ENCODE results near the gene NPC2. TPM values are rescaled to one million over a fixed set of nuclear protein-coding genes. Genes with fewer than 3 reads are reported as not detected.
"Not testable (repeated sequence)": the region's sequence is repeated elsewhere in the genome, so short reads cannot be mapped to it uniquely, and the experiment has no call there.

The NPC2 gene
- polyA plus RNA-seq (2013, experiment 1 of 2): 119 TPM
- 163 TPM for polyA plus RNA-seq (2013, experiment 2 of 2)

DNA sequence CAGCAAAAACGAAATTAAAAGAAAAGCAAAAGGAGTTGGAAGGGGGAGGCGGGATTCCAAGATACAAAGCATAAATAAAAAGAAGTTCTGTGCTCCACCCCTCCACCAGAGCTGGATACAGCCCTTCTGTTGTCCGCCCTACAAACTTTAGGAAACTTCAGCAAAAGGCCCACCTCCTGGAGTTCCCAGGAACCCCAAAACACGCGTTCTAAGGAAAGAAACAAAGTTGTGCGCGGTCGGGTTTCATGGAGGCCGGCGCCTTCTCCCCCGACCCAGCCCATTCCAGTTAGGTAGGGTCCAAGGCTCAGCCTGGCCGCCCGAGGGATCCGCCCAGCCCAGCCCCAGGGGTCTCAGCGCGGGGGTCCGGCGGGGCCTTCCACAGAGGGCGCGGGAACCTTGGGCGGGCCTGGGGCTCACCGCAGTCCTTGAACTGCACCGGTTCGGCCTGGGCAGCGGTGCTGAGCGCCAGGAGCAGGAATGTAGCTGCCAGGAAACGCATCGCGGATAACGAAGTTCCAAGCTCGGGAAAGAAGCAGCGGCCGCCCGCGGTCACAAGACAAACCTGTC is at the start of gene NPC2:
TSS of gene NPC2 (minus strand) at position 530 of the 567 bp plus-strand sequence. CDS start at position 499, 31 bp downstream.
- peak within 1 kb of the TSS; percentile 90 for H3K27ac ChIP-seq (ENCODE audit: low read depth, low read length)
- H3K9me3 ChIP-seq (ENCODE audit: insufficient read depth, low read depth, low read length): no peaks in the 10 kb centered on the region
- H3K36me3 ChIP-seq (ENCODE audit: insufficient read depth, low read length): peaks cover 19% of the 10 kb centered on the region
- peaks cover 19% of the 10 kb centered on the region for H3K4me1 ChIP-seq (ENCODE audit: insufficient read depth, low read length)
- WGBS: under 1% methylated on average over 35 of the region's 35 CpGs
- peak within 1 kb of the TSS; percentile 100 for H3K4me3 ChIP-seq (ENCODE audit: low read length)
- H3K27me3 ChIP-seq (ENCODE audit: insufficient read depth, low read length): no peaks in the 10 kb centered on the region
- H3K9ac ChIP-seq (ENCODE audit: low read depth, low read length): peak within 1 kb of the TSS; percentile 94

DNA sequence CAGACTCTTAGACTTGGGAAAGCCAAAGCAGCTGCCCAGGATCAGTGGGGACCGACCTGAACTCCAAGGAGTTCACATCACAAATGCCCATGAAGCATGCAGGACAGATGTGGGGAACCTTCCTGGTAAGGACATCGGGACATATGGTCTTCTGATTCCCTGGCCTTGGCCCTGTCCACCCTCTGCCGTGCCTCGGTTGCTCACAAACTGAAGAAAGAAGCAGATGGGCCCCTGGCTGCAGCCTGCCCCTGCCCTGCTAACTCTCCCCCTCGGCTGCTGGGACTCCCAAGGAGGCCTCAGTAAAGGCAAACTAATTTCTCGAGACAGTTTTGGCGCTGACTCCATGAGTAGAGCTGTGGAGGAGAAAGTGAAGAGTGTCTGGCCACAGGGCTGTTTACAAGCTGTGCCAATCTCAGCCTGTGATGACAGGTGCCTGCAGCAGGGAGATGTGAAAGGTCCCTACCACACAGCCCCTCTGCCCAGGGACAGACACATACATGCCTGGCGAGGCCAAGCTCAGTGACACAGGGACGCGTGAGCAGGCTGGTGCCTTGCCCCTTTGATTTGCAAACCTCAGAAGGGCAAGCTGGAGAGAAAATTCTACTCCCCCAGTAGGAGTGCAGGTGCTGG is 49.1 kb upstream of the NPC2 start:
- WGBS: 85% methylated on average over 10 of the region's 10 CpGs
- Histone ChIP-seq H3K27me3 (ENCODE audit: insufficient read depth, low read length) (no peaks in the 10 kb centered on the region), H3K27ac (ENCODE audit: low read depth, low read length) (no peak overlapping the region), H3K4me1 (ENCODE audit: insufficient read depth, low read length) (no peaks in the 10 kb centered on the region), H3K4me3 (ENCODE audit: low read length) (no peak overlapping the region), H3K9me3 (ENCODE audit: insufficient read depth, low read depth, low read length) (no peaks in the 10 kb centered on the region), H3K36me3 (ENCODE audit: insufficient read depth, low read length) (no peaks in the 10 kb centered on the region), H3K9ac (ENCODE audit: low read depth, low read length) (no peak overlapping the region)

DNA sequence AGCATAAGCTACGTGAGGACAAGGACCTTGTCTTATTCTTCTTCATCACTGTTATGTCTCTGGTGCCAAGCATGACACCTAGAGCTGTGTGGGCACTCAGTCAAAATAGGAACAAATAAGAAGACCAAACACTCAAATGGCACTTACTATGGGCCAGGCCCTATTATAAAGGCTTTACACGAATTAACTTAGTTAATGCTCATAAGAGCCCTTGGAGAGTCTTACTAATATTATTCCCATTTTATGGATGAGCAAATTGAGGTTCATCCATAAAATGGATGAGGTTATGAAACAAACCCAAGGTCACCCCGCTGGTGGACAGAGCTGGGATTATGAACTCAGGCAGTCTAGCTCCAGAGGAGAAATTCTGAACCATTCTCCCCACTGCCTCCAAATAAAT is 48.1 kb upstream of the NPC2 start:
- no peaks in the 10 kb centered on the region for H3K4me1 ChIP-seq (ENCODE audit: insufficient read depth, low read length)
- no peaks in the 10 kb centered on the region for H3K9me3 ChIP-seq (ENCODE audit: insufficient read depth, low read depth, low read length)
- 87% methylated on average over 3 of the region's 3 CpGs for WGBS
- no peaks in the 10 kb centered on the region for H3K27me3 ChIP-seq (ENCODE audit: insufficient read depth, low read length)
- no peak overlapping the region for H3K4me3 ChIP-seq (ENCODE audit: low read length)
- no peak overlapping the region for H3K9ac ChIP-seq (ENCODE audit: low read depth, low read length)
- H3K36me3 ChIP-seq (ENCODE audit: insufficient read depth, low read length): no peaks in the 10 kb centered on the region
- no peak overlapping the region for H3K27ac ChIP-seq (ENCODE audit: low read depth, low read length)

DNA sequence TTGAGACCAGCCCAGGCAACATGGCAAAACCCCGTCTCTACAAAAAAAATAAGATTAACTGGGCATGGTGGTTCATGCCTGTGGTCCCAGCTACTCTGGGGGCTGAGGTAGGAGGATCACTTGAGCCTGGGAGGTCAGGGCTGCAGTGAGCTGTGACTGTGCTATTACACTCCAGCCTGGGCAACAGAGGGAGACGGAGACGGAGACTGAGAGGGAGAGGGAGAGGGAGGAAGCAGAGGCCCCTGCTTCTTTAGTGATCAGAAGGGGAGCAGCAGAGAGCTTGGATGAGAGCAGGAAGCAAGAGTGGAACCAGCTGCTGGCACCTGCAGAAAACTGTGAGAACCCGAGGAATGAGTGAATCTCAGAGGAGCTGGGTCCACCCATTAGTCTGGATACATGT is 46.4 kb upstream of the NPC2 start:
- WGBS: 74% methylated on average over 4 of the region's 4 CpGs
- no peaks in the 10 kb centered on the region for H3K27me3 ChIP-seq (ENCODE audit: insufficient read depth, low read length)
- no peak overlapping the region for H3K9ac ChIP-seq (ENCODE audit: low read depth, low read length)
- no peak overlapping the region for H3K4me3 ChIP-seq (ENCODE audit: low read length)
- no peaks in the 10 kb centered on the region for H3K36me3 ChIP-seq (ENCODE audit: insufficient read depth, low read length)
- no peak overlapping the region for H3K27ac ChIP-seq (ENCODE audit: low read depth, low read length)
- no peaks in the 10 kb centered on the region for H3K4me1 ChIP-seq (ENCODE audit: insufficient read depth, low read length)
- H3K9me3 ChIP-seq (ENCODE audit: insufficient read depth, low read depth, low read length): no peaks in the 10 kb centered on the region

DNA sequence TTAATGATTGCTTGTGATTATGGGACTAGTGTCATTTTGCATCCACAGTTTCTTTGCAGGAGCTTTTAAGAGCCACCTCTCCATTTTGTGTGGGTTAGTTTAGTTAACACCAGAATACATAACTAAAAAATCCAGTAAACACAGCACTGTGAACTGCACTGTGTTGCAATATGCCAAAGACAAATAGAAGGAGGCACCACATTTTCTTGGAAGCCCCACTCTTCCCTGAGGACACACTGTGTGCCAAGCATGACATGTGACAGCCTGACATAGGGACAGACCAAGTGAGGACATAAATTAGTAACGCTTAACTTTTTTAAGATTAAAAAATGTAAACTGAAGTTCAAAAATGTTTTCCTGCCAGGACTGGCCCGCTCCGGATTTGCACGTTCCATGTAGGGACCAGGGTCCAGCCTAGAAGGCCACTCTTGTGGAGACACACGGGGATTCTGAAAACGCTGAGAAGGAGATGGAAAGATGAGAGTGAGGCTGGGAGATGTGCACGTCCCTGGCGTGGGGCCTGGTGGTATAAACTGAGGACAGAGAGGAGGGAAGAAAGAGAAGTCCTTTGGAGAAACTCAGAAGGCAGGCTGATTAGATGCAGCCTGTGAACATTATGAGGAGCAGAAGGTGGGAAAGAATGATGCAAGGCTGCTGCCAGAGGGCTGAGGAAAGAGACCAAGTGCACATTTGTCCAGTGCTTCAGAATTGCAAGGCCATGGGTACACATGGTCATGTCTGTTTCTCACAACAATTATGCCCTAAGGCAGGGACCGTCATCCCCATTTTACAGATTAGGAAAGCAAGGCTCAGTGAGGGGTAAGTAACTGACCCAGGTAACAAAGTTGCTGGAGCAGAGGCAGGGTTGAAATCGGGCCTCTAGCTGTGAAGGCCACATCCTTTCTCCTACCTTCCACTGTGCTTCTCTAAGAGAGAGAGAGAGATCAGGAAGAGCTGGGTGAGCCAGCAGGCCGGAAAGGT is 45.6 kb upstream of the NPC2 start:
- Histone ChIP-seq H3K27ac (ENCODE audit: low read depth, low read length) (no peak overlapping the region), H3K9me3 (ENCODE audit: insufficient read depth, low read depth, low read length) (no peaks in the 10 kb centered on the region), H3K27me3 (ENCODE audit: insufficient read depth, low read length) (no peaks in the 10 kb centered on the region), H3K9ac (ENCODE audit: low read depth, low read length) (no peak overlapping the region), H3K4me3 (ENCODE audit: low read length) (no peak overlapping the region), H3K4me1 (ENCODE audit: insufficient read depth, low read length) (no peaks in the 10 kb centered on the region), H3K36me3 (ENCODE audit: insufficient read depth, low read length) (no peaks in the 10 kb centered on the region)
- 92% methylated on average over 10 of the region's 11 CpGs for WGBS

DNA sequence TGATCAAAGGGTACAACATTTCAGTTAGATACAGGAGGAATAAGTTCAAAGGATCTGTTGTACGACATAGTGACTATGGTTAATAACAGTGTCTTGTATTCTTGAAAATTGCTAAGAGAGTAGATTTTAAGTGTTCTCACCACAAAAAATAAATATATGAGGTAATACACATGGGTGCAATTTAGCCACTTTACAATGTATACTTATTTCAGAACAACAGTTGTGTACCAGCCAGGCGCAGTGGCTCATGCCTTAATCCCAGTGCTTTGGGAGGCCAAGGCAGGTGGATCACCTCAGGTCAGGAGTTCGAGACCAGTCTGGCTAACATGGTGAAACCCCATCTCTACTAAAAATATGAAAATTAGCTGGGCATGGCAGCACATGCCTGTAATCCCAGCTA is 43.2 kb upstream of the NPC2 start:
- H3K27me3 ChIP-seq (ENCODE audit: insufficient read depth, low read length); H3K4me3 ChIP-seq (ENCODE audit: low read length); H3K27ac ChIP-seq (ENCODE audit: low read depth, low read length); H3K4me1 ChIP-seq (ENCODE audit: insufficient read depth, low read length); H3K36me3 ChIP-seq (ENCODE audit: insufficient read depth, low read length); H3K9me3 ChIP-seq (ENCODE audit: insufficient read depth, low read depth, low read length); H3K9ac ChIP-seq (ENCODE audit: low read depth, low read length): not testable (repeated sequence)
- WGBS: 100% methylated on average over 3 of the region's 3 CpGs

DNA sequence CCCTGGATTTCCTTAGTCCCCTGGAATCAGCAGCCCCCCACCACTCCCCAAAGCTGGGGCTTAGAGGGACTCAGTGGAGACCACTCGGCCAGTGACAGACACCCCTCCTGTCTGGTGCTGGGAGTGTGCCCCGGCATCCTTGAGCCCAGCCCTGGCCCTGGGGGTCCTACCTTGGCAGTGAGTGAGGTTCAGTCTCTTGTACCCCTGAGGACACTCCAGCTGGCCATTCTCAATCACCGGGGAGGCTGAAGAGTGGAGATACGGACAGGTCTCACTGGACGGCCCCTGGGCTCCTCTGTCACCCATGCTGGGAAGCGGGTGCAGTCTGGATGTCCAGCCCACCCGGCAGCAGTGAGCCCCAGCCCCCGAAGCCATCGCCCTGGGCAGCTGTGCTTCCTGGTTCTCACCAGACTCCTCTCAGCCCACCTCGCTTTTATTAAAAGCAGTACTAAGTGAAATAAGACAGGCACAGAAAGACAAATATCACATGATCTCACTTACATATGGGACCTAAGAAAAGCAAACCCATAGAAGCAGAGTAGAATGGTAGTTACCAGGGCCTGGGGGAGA is 42.7 kb upstream of the NPC2 start:
- 84% methylated on average over 10 of the region's 10 CpGs for WGBS
- no peaks in the 10 kb centered on the region for H3K4me1 ChIP-seq (ENCODE audit: insufficient read depth, low read length)
- no peak overlapping the region for H3K4me3 ChIP-seq (ENCODE audit: low read length)
- no peaks in the 10 kb centered on the region for H3K36me3 ChIP-seq (ENCODE audit: insufficient read depth, low read length)
- H3K9ac ChIP-seq (ENCODE audit: low read depth, low read length): no peak overlapping the region
- no peaks in the 10 kb centered on the region for H3K27me3 ChIP-seq (ENCODE audit: insufficient read depth, low read length)
- H3K9me3 ChIP-seq (ENCODE audit: insufficient read depth, low read depth, low read length): no peaks in the 10 kb centered on the region
- no peak overlapping the region for H3K27ac ChIP-seq (ENCODE audit: low read depth, low read length)

DNA sequence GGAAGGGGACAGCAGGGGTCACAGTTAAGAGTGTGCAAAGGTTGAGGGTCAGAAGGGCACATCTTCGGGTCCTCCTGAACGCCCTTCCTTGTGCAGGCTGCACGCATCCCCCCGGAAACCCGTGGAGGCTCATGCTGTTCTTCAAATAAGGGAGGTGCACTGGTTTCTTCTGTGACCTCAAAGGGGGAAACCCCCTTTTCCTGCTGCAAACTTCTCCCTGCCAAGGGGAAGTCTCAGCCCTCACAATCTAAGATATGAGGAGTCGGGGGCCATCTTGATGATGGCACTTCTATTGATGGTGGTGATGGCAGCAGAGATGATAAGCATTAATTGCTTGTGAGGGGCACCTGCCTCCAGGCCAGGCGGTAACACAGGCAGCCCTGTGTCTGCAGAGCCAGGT is 40.5 kb upstream of the NPC2 start:
- H3K4me3 ChIP-seq (ENCODE audit: low read length): no peak overlapping the region
- H3K27me3 ChIP-seq (ENCODE audit: insufficient read depth, low read length): no peaks in the 10 kb centered on the region
- H3K4me1 ChIP-seq (ENCODE audit: insufficient read depth, low read length): no peaks in the 10 kb centered on the region
- WGBS: 94% methylated on average over 7 of the region's 7 CpGs
- no peak overlapping the region for H3K27ac ChIP-seq (ENCODE audit: low read depth, low read length)
- no peaks in the 10 kb centered on the region for H3K36me3 ChIP-seq (ENCODE audit: insufficient read depth, low read length)
- H3K9me3 ChIP-seq (ENCODE audit: insufficient read depth, low read depth, low read length): no peaks in the 10 kb centered on the region
- no peak overlapping the region for H3K9ac ChIP-seq (ENCODE audit: low read depth, low read length)

DNA sequence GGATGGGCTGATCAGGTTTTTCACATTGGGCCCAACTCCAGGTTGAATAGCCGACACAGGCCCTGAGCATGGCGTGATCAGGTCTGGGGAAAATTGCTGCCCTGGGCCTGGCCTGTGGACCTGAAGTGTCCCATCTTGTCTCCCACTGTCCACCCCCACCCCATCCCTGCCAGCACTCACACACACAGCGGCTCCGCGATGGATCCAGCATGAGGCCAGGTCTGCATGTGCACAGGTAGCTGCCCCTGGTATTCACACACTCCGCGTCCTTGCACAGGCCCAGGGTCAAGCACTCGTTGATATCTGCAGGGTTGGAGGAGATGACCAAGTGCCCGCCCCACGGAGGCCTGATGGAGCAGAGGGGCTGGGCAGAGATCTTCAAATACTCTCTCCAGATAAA is 39.1 kb upstream of the NPC2 start:
- H3K4me1 ChIP-seq (ENCODE audit: insufficient read depth, low read length): no peaks in the 10 kb centered on the region
- H3K9ac ChIP-seq (ENCODE audit: low read depth, low read length): no peak overlapping the region
- WGBS: 95% methylated on average over 10 of the region's 10 CpGs
- no peaks in the 10 kb centered on the region for H3K36me3 ChIP-seq (ENCODE audit: insufficient read depth, low read length)
- no peak overlapping the region for H3K4me3 ChIP-seq (ENCODE audit: low read length)
- no peak overlapping the region for H3K27ac ChIP-seq (ENCODE audit: low read depth, low read length)
- no peaks in the 10 kb centered on the region for H3K9me3 ChIP-seq (ENCODE audit: insufficient read depth, low read depth, low read length)
- no peaks in the 10 kb centered on the region for H3K27me3 ChIP-seq (ENCODE audit: insufficient read depth, low read length)

DNA sequence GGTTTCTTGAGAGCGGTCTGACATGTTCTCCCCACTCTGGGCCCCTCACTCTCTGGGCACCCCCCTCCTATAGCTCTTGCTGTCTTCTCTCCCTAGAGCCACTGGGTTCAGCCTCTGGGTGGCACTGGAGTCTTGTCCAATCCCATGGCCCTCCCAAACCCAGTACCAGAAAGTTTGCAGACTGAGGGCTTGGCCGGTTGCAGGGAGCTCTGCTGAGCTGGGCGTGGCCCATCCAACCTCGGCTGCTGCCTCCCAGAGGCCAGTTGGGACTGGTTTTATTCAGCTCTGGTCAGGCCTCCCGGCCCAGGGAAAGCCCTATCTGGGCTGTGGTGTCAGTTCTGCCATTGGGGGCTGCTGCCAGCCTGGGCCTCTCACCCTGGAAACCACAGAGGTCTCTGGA is 38.4 kb upstream of the NPC2 start:
- H3K4me3 ChIP-seq (ENCODE audit: low read length): no peak overlapping the region
- no peaks in the 10 kb centered on the region for H3K36me3 ChIP-seq (ENCODE audit: insufficient read depth, low read length)
- 52% methylated on average over 5 of the region's 5 CpGs for WGBS
- H3K4me1 ChIP-seq (ENCODE audit: insufficient read depth, low read length): no peaks in the 10 kb centered on the region
- no peaks in the 10 kb centered on the region for H3K27me3 ChIP-seq (ENCODE audit: insufficient read depth, low read length)
- no peaks in the 10 kb centered on the region for H3K9me3 ChIP-seq (ENCODE audit: insufficient read depth, low read depth, low read length)
- no peak overlapping the region for H3K9ac ChIP-seq (ENCODE audit: low read depth, low read length)
- no peak overlapping the region for H3K27ac ChIP-seq (ENCODE audit: low read depth, low read length)

DNA sequence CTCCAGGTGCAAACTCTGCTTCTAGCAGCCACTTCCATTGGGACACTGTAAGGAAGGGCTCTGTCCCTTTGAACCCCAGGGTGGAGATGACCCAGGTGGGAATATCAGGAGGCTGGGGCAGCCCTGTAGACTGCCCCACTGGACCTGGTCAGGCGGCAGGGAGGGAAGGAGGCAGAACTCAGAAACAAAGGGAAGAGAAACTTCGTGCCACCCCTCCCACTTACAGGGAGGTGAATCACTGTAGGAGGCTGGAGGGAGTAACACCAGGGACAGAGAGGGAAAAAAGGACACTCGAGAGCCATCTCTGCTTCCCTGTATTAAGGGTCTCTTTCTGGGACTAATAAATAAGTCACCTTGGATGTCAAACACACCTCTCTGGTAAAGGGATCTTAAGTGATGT is 37.9 kb upstream of the NPC2 start:
- Histone ChIP-seq H3K36me3 (ENCODE audit: insufficient read depth, low read length) (no peaks in the 10 kb centered on the region), H3K9ac (ENCODE audit: low read depth, low read length) (no peak overlapping the region), H3K27me3 (ENCODE audit: insufficient read depth, low read length) (no peaks in the 10 kb centered on the region), H3K27ac (ENCODE audit: low read depth, low read length) (no peak overlapping the region), H3K4me3 (ENCODE audit: low read length) (no peak overlapping the region), H3K9me3 (ENCODE audit: insufficient read depth, low read depth, low read length) (no peaks in the 10 kb centered on the region), H3K4me1 (ENCODE audit: insufficient read depth, low read length) (no peaks in the 10 kb centered on the region)
- 74% methylated on average over 2 of the region's 3 CpGs for WGBS
